ENCODE measurements around the gene TTC39C. TPM values are rescaled to one million over a fixed set of nuclear protein-coding genes. Genes with fewer than 3 reads are reported as not detected.

The TTC39C gene
- polyA plus RNA-seq, 3 donors, result 4.3 to 29.5 (median 8.3) TPM

DNA sequence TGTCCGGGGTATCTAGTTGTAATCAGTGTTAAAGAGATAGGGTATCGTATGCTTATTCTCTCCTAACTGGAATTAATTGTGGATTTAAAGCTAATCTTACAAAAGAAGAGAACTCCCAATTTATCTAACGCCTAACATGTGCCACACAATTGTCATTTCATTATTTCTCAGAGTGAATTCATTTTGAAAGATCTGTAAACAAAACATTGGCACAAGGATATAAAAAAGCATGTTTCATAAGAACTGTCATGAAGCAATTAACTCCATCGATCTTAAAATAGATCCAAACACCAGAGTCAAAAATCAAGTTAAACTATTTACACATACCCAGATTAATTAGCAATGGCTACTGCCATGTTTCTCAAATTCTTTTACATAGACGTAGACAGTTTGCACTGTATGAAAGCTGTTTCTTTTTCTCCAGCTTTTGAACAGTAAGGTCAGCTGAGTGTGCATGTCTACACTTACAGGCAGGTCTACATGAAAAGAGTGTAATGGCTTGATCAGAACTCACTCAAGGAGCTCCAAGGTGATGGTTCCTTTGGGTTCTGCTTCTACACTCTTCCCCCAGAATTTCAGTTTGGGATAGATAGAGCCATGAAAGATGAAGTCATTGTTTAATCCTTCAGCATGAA, 163.1 kb downstream of the TTC39C start:
- Histone ChIP-seq H3K4me1 (ENCODE audit: control insufficient read depth in 1 of 2, insufficient read depth in 2 of 2, low read length in 2 of 2) (no peaks in the 10 kb centered on the region), H3K27ac (ENCODE audit: low read depth in 1 of 2, low read length in 2 of 2) (no peak overlapping the region), H3K79me2 (ENCODE audit: insufficient read depth, low read length) (no peaks in the 10 kb centered on the region), H2AFZ (ENCODE audit: insufficient read depth, low read depth, low read length, poor library complexity, severe bottlenecking) (no peak overlapping the region), H3K9ac (ENCODE audit: insufficient read depth, low read length, poor library complexity, severe bottlenecking) (no peak overlapping the region), H3K9me3 (replicated peaks in 1 of 2; ENCODE audit: control insufficient read depth in 1 of 2, insufficient read depth in 1 of 2, low read length in 2 of 2) (no peaks in the 10 kb centered on the region), H3K4me3 (replicated peaks in 1 of 3; ENCODE audit: low read depth in 2 of 3, low read length in 3 of 3) (no peak overlapping the region), H4K20me1 (ENCODE audit: insufficient read depth, low read length) (no peaks in the 10 kb centered on the region), H3K4me2 (replicated peaks; ENCODE audit: extremely low read depth, low read length, poor library complexity, severe bottlenecking) (no peak overlapping the region), H3K27me3 (ENCODE audit: control insufficient read depth in 2 of 2, insufficient read depth in 2 of 2, low read length in 2 of 2) (no peaks in the 10 kb centered on the region), H3K36me3 (replicated peaks in 1 of 2; ENCODE audit: control insufficient read depth in 1 of 2, insufficient read depth in 2 of 2, low read length in 2 of 2) (peaks cover 4 to 22% of the 10 kb centered on the region in 2 donors)
- TF ChIP-seq, protein P1, sequence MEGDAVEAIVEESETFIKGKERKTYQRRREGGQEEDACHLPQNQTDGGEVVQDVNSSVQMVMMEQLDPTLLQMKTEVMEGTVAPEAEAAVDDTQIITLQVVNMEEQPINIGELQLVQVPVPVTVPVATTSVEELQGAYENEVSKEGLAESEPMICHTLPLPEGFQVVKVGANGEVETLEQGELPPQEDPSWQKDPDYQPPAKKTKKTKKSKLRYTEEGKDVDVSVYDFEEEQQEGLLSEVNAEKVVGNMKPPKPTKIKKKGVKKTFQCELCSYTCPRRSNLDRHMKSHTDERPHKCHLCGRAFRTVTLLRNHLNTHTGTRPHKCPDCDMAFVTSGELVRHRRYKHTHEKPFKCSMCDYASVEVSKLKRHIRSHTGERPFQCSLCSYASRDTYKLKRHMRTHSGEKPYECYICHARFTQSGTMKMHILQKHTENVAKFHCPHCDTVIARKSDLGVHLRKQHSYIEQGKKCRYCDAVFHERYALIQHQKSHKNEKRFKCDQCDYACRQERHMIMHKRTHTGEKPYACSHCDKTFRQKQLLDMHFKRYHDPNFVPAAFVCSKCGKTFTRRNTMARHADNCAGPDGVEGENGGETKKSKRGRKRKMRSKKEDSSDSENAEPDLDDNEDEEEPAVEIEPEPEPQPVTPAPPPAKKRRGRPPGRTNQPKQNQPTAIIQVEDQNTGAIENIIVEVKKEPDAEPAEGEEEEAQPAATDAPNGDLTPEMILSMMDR (IDR thresholded peaks at IDR 0.05), result no peak
- Mint-ChIP-seq H3K4me3 (no peak overlapping the region), H3K36me3 (peaks cover 32 to 35% of the 10 kb centered on the region in 2 donors), H3K27me3 (ENCODE audit: low read depth in 3 of 3) (no peaks in the 10 kb centered on the region), H3K27ac (no peak overlapping the region), H3K9me3 (no peaks in the 10 kb centered on the region), H3K4me1 (peaks cover 6% of the 10 kb centered on the region)
- WGBS (ENCODE audit: insufficient coverage), result 80% methylated on average over 1 of the region's 5 CpGs
- intact Hi-C loops (cut with micrococcal nuclease), result loop anchor here (5.0 to 10.0 kb wide), 2 partner anchors 307 to 310 kb away; no protein-coding TSS in a partner anchor
- no peak for DNase-seq

DNA sequence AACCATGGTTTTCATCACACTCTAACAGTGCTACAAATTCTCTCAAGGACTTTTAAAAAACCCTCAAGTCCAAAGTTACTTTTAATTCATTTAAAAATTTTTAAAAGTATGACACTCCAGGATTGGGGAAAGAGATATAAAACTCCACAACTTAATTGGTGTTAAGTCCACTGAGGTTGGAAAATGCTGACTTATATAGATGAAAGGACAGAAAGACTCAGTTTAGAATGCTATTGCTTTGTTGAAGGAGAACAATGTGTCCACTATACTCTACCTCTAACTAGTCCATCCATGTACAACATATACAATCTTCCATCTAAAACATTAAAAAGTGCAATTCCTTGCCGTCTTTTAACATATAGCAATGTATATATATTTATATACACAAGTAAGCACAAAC, 165.5 kb downstream of the TTC39C start:
- H3K9ac ChIP-seq (ENCODE audit: insufficient read depth, low read length, poor library complexity, severe bottlenecking), result no peak overlapping the region
- WGBS (ENCODE audit: insufficient coverage), result no CpG with 5 or more reads among the region's 1 CpG
- H3K79me2 ChIP-seq (ENCODE audit: insufficient read depth, low read length), result no peaks in the 10 kb centered on the region
- Mint-ChIP-seq H3K4me1 (peaks cover 6% of the 10 kb centered on the region), H3K4me3 (no peak overlapping the region), H3K27me3 (ENCODE audit: low read depth in 3 of 3) (no peaks in the 10 kb centered on the region), H3K9me3 (no peaks in the 10 kb centered on the region), H3K36me3 (peaks cover 27 to 28% of the 10 kb centered on the region in 2 donors), H3K27ac (no peak overlapping the region)
- H3K27me3 ChIP-seq (ENCODE audit: control insufficient read depth in 2 of 2, insufficient read depth in 2 of 2, low read length in 2 of 2), result no peaks in the 10 kb centered on the region
- no peaks in the 10 kb centered on the region for H3K9me3 ChIP-seq (replicated peaks in 1 of 2; ENCODE audit: control insufficient read depth in 1 of 2, insufficient read depth in 1 of 2, low read length in 2 of 2)
- no peak overlapping the region for H2AFZ ChIP-seq (ENCODE audit: insufficient read depth, low read depth, low read length, poor library complexity, severe bottlenecking)
- no peak overlapping the region for H3K27ac ChIP-seq (ENCODE audit: low read depth in 1 of 2, low read length in 2 of 2)
- H3K4me1 ChIP-seq (ENCODE audit: control insufficient read depth in 1 of 2, insufficient read depth in 2 of 2, low read length in 2 of 2), result no peaks in the 10 kb centered on the region
- DNase-seq, result no peak
- intact Hi-C loops (cut with micrococcal nuclease), result no loop called here
- no peak overlapping the region for H3K4me2 ChIP-seq (replicated peaks; ENCODE audit: extremely low read depth, low read length, poor library complexity, severe bottlenecking)
- TF ChIP-seq, protein P1 (IDR thresholded peaks at IDR 0.05), result no peak
- no peak overlapping the region for H3K4me3 ChIP-seq (replicated peaks in 1 of 3; ENCODE audit: low read depth in 2 of 3, low read length in 3 of 3)
- peaks cover 0 to 14% of the 10 kb centered on the region in 2 donors for H3K36me3 ChIP-seq (replicated peaks in 1 of 2; ENCODE audit: control insufficient read depth in 1 of 2, insufficient read depth in 2 of 2, low read length in 2 of 2)
- H4K20me1 ChIP-seq (ENCODE audit: insufficient read depth, low read length), result no peaks in the 10 kb centered on the region

Data from CD14-positive monocyte (primary cell).